ENCODE results near the gene SGPP2.

- TF ChIP-seq CTCF (IDR thresholded peaks at IDR 0.05; ENCODE audit: low read length) (no peak), EZH2 (optimal IDR thresholded peaks at IDR 0.05; ENCODE audit: low read depth, low read length) (no peak), EZH2phosphoT487 (IDR thresholded peaks at IDR 0.05; ENCODE audit: low read length) (no peak)
These were observed 20.0 kb upstream of the SGPP2 start for GRCh38 chr2:222404151-222404905.
